Stimulated activated CD8-positive, alpha-beta memory T cell treated with anti-CD3 and anti-CD28 coated beads, Interleukin-12 subunit alpha, Interleukin-12 subunit beta, amount 100 ng/mL, for 24 hours (primary cell): ENCODE measurements around the gene HSFX2.
"Not testable (repeated sequence)": the region's sequence is repeated elsewhere in the genome, so short reads cannot be mapped to it uniquely, and the experiment has no call there.

Source experiments
- DNase-seq: peaks from one replicate; pipeline ENCODE4 v3.0.0-alpha.2; 2020; ENCODE audit errors: extremely low read depth

HSFX2 gene, protein sequence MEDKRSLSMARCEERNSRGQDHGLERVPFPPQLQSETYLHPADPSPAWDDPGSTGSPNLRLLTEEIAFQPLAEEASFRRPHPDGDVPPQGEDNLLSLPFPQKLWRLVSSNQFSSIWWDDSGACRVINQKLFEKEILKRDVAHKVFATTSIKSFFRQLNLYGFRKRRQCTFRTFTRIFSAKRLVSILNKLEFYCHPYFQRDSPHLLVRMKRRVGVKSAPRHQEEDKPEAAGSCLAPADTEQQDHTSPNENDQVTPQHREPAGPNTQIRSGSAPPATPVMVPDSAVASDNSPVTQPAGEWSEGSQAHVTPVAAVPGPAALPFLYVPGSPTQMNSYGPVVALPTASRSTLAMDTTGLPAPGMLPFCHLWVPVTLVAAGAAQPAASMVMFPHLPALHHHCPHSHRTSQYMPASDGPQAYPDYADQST

GRCh38 chrX:149595214-149595613 lies at the start of gene HSFX2:
Gene HSFX2, minus strand, starts transcription at chrX:149595314. Its CDS starts 614 bp downstream, at chrX:149594700.
- DNase-seq: not testable (repeated sequence)

GRCh38 chrX:149643496-149643895 lies 48.4 kb upstream of the HSFX2 start:
- DNase-seq: no peak

- no peak for DNase-seq
Measured at GRCh38 chrX:149641835-149642234, 46.7 kb upstream of the HSFX2 start.

- no peak for DNase-seq
Measured at GRCh38 chrX:149641432-149641831, 46.3 kb upstream of the HSFX2 start.

GRCh38 chrX:149639568-149639967 lies 44.5 kb upstream of the HSFX2 start:
- DNase-seq: no peak

GRCh38 chrX:149638860-149639259 lies 43.7 kb upstream of the HSFX2 start:
- no peak for DNase-seq

DNA sequence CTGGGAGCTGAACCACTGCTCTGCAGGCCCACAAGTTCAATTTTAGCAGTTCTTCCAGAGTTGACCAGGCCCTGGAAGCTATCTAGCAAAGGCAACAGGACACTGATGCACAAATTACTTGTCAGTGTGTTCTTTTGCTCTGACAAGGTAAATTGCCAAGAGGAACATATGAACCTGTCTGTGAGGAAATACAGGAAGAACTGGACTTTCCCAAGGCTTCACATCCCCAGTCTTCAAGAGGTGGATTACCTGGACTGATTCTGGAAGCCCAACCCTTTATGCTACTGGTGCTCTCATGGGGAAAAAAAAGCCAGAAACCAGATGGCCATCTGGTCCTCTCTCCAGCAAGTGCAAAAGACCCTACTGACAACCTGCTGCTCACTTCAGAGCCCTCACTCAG lies 38.4 kb upstream of the HSFX2 start:
- no peak for DNase-seq

DNA sequence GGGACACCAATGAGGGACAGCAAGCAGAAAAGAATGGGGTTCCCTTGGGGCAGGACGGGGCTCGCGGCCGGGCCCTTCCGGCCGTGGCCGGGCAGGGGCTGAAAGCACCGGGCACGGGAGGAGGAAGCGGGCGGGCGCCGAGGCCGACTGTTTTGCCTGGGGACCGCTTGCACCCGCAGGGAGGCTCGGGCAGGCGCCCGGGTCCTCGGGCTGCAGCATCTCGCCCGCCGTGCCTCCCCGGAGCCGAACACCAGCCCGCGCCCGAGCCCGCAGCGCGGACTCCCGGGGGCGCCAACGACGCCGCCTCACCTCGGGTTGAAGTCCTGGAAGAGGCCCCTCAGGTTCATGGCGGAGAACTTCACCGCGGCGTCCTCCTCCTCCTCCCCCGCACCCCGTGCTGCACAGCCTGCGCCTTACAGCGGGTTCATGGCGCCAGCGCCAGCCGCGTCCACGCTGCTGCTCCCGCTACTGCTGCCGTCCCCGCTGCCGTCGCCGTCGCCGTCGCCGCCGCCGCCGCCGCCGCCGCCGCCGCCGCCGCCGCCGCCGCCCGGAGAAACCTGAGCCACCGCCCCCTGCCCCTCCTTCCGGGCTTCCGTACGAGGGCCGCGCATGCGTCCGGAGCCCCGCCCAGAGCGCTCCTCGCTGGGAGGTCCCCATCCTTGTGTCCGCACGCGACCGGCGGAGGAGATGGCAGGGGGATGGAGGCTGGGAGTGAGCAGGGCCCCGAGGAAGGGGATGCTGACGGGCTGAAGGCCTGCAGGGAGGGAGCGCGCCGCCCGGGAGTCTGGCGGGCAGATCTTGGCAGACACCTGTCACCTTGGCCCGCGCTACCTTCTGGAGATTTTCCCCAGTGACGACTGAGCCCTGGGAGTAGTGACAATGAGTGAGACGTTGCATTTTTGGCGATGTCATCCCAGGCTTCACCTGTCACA lies 36.4 kb upstream of the HSFX2 start, which contains the start of gene TMEM185A:
Gene TMEM185A, minus strand, starts transcription at position 559 of the 932 bp plus-strand sequence. Its CDS starts 212 bp downstream, at position 347.
- peak; percentile 50 for DNase-seq

DNA sequence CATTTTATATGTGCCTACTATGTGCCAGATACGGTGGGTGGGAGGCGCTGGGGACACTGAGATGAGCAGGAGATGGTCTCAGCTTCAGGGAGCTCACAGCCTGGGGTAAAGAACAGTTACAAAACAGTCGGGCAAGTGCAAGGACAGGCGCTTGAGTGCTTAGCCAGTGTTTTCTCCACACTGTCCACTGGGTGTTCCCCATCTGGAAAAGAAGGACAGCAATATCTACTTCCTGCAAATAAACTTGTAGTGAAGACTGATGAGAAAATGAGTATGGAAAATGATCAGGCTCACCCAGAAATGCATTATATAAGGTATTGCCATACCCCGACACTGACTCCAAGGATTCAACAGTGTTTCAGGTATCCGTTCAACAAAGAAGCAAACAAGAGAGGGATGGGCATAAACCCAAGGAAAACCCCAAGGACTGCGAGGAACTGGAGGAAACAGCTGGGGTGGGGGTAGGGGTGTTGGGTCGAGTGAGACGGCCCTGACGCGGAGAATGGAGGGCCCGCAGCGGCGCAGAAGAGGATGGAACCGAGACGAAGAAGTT lies 35.6 kb upstream of the HSFX2 start:
- DNase-seq: no peak

- DNase-seq: no peak
Measured at GRCh38 chrX:149629730-149630387, 34.7 kb upstream of the HSFX2 start.

DNA sequence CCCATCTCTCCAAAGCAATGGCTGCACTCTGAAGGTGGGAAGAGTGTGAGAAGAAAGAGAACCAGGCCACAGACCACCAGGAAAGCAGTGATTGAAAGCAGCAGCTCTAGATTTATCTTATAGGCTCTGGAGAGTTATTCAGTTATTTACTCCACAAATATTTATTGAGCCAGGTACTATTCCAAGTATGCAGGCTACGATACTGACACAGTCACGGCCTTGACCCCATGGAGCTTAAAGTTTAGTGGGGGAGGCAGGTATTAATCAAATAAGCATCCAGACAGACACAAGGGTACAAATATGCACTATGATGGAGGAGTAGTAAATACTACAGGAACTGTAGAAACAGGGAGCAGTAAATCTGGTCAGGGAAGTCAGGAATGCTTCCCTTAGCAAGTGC lies 33.7 kb upstream of the HSFX2 start:
- DNase-seq: no peak

- no peak for DNase-seq
Measured at GRCh38 chrX:149628280-149628679, 33.2 kb upstream of the HSFX2 start.

GRCh38 chrX:149626829-149627228 lies 31.7 kb upstream of the HSFX2 start:
- not testable (repeated sequence) for DNase-seq

DNA sequence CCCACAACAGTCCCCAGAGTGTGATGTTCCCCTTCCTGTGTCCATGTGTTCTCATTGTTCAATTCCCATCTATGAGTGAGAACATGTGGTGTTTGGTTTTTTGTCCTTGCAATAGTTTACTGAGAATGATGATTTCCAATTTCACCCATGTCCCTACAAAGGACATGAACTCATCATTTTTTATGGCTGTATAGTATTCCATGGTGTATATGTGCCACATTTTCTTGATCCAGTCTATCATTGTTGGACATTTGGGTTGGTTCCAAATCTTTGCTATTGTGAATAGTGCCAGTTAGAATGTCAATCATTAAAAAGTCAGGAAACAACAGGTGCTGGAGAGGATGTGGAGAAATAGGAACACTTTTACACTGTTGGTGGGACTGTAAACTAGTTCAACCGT lies 24.5 kb upstream of the HSFX2 start:
- not testable (repeated sequence) for DNase-seq

GRCh38 chrX:149618871-149619270 lies 23.8 kb upstream of the HSFX2 start:
- no peak for DNase-seq

DNA sequence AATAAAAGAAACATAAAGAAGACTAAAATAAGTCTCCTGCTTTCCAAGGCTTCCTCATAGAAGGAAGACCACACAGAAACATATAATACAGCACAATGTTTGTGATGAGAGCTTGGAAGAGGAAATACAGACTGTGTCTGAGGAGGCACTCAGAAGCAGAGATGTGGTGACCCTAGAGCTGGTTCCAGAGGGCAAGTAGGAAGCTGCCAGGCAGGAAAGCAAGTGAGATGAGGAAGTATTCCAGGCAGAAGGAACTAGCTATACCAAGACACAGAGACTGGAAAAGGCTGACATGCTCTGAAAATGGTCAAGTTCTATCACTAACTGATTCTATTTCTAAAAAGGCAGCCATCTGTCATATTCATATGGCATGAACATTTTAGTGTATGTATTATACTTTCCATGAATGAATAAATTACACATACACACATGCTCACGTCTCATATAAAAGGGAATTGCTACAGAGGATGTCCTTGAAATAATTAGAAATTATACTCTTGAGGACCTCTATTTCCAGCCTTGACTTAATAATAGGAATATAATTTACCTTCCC lies 16.6 kb upstream of the HSFX2 start:
- no peak for DNase-seq

- no peak for DNase-seq
Measured at GRCh38 chrX:149610511-149610910, 15.4 kb upstream of the HSFX2 start.

- no peak for DNase-seq
Measured at GRCh38 chrX:149607699-149608098, 12.6 kb upstream of the HSFX2 start.

- not testable (repeated sequence) for DNase-seq
Measured at GRCh38 chrX:149605248-149605885, 10.3 kb upstream of the HSFX2 start.

- not testable (repeated sequence) for DNase-seq
Measured at GRCh38 chrX:149598603-149599002, 3.5 kb upstream of the HSFX2 start.

DNA sequence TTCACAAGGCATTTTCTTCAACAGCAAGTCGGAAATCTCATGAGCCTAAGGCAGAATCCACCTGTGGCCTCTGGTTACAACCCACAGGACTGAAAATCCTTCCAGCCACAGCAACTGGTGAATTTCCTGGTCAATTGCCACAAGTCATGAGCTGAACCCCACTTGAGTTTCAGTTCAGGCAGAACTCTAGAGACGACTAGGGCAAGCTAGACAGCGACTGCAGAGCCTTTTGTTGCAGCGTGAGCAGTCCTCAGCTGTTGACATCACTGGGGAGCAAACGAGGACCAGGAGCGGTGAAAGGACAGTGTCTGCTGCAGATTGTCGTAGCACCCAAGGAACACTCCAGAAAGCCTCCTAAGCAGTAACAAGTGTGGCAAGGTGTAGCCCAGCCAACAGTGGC lies 829 bp upstream of the HSFX2 start:
- DNase-seq: not testable (repeated sequence)
